ENCODE results near the gene SSPN. TPM values are rescaled to one million over a fixed set of nuclear protein-coding genes. Genes with fewer than 3 reads are reported as not detected.

SSPN gene
- total and polyA plus RNA-seq, 9 donors, result 71.5 to 126 (median 96.5) TPM

DNA sequence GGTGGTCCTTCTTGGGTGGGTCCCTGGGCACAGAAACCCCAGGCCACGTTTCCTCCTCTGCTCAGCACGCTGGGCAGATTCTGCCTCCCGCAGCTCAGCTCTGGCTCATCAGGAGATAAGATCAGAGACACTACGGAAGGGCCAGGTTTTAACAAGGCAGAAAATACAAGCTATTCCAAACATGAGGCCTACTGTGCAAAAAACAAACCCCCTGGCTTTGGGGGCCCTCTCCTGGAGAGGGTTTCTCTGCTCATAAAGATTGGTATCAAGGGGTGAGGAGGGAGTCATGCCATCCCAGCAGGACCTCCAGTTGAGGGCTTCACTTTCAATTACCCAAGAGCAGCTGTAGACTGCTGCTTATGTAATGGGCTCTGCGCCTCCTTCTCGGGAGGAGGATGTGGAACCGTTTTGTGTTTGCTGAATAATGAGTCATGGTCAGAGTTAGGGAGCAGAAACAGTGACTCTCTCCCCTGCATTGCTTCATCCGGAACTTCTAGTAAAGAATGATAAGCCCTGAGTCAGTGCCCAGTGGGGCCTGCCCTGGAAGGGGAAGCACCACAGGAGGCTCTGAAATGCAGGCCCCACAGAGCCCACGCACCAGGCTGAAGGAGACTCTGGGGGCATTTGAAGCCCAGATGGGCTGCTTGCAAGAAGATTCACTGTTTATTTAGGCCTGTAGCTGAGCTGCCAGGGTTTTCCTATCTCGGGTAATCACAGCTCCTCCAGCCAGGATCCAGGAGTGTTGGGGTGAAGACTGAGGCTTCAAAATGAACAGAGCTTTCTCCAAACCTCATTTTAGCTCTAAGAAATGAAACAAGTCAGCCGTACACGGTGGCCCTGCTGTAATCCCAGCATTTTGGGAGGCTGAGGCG is 79.3 kb downstream of the SSPN start:
- Histone ChIP-seq H3K27ac (ENCODE audit: low read length) (peak overlapping the region; percentile 78), H3K27me3 (ENCODE audit: control insufficient read depth, insufficient read depth, low read length) (no peaks in the 10 kb centered on the region), H3K4me3 (ENCODE audit: low read length) (no peak overlapping the region), H3K36me3 (ENCODE audit: control insufficient read depth, insufficient read depth, low read length) (no peaks in the 10 kb centered on the region), H3K4me1 (ENCODE audit: control insufficient read depth, insufficient read depth, low read length) (peaks cover 48% of the 10 kb centered on the region), H3K9me3 (replicated peaks; ENCODE audit: control insufficient read depth, low read depth, low read length) (no peaks in the 10 kb centered on the region)
- peak; percentile 92 for DNase-seq
- WGBS (ENCODE audit: insufficient coverage), result 37% methylated on average over 6 of the region's 13 CpGs

DNA sequence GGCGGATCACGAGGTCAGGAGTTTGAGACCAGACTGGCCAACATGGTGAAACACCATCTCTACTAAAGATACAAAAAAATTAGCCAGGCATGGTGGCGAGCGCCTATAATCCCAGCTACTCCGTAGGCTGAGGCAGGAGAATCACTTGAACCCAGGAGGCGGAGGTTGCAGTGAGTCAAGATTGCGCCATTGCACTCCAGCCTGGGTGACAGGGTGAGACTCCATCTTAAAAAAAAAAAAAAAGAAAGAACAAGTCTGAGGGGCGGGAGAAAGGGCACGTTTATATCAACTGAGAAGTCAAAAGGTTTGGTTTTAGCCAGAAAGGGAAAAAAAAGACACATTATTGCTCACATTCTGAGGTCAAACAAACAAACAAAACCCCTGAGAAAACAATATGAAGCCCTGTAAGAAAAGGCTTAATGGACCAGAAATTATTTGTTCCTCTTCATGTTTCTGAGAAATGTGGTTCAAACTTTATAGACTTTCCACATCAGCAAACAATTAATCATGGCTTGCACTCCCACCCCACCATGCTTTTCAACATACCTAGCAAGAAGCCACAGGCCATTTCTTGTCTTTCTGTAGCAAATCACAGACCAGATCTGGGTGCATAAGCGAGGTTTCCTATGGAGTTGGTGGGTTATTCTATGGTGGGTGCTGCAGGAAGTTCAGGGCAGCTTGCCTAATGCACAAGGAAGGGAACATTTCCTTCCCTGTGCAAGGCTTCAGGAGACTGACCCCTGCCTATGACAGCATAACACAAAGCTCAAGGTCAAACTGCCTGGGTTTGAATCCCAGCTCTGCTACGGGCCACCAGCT is 80.1 kb downstream of the SSPN start:
- H3K9me3 ChIP-seq (replicated peaks; ENCODE audit: control insufficient read depth, low read depth, low read length), result no peaks in the 10 kb centered on the region
- H3K27ac ChIP-seq (ENCODE audit: low read length), result peak overlapping the region; percentile 78
- no peaks in the 10 kb centered on the region for H3K36me3 ChIP-seq (ENCODE audit: control insufficient read depth, insufficient read depth, low read length)
- no peaks in the 10 kb centered on the region for H3K27me3 ChIP-seq (ENCODE audit: control insufficient read depth, insufficient read depth, low read length)
- H3K4me3 ChIP-seq (ENCODE audit: low read length), result no peak overlapping the region
- DNase-seq, result no peak
- no CpG with 5 or more reads among the region's 11 CpGs for WGBS (ENCODE audit: insufficient coverage)
- peaks cover 41% of the 10 kb centered on the region for H3K4me1 ChIP-seq (ENCODE audit: control insufficient read depth, insufficient read depth, low read length)

GRCh38 chr12:26276709-26277108 is 81.3 kb downstream of the SSPN start:
- no peak overlapping the region for H3K4me3 ChIP-seq (ENCODE audit: low read length)
- DNase-seq, result no peak
- no peaks in the 10 kb centered on the region for H3K27me3 ChIP-seq (ENCODE audit: control insufficient read depth, insufficient read depth, low read length)
- H3K36me3 ChIP-seq (ENCODE audit: control insufficient read depth, insufficient read depth, low read length), result no peaks in the 10 kb centered on the region
- no peaks in the 10 kb centered on the region for H3K9me3 ChIP-seq (replicated peaks; ENCODE audit: control insufficient read depth, low read depth, low read length)
- H3K4me1 ChIP-seq (ENCODE audit: control insufficient read depth, insufficient read depth, low read length), result peaks cover 37% of the 10 kb centered on the region
- WGBS (ENCODE audit: insufficient coverage), result no CpG with 5 or more reads among the region's 2 CpGs
- no peak overlapping the region for H3K27ac ChIP-seq (ENCODE audit: low read length)

GRCh38 chr12:26277506-26278246 is 82.3 kb downstream of the SSPN start:
- Histone ChIP-seq H3K9me3 (replicated peaks; ENCODE audit: control insufficient read depth, low read depth, low read length) (no peaks in the 10 kb centered on the region), H3K27me3 (ENCODE audit: control insufficient read depth, insufficient read depth, low read length) (no peaks in the 10 kb centered on the region), H3K4me1 (ENCODE audit: control insufficient read depth, insufficient read depth, low read length) (peaks cover 31% of the 10 kb centered on the region), H3K36me3 (ENCODE audit: control insufficient read depth, insufficient read depth, low read length) (no peaks in the 10 kb centered on the region), H3K4me3 (ENCODE audit: low read length) (no peak overlapping the region), H3K27ac (ENCODE audit: low read length) (no peak overlapping the region)
- DNase-seq, result no peak
- WGBS (ENCODE audit: insufficient coverage), result 75% methylated on average over 10 of the region's 16 CpGs

DNA sequence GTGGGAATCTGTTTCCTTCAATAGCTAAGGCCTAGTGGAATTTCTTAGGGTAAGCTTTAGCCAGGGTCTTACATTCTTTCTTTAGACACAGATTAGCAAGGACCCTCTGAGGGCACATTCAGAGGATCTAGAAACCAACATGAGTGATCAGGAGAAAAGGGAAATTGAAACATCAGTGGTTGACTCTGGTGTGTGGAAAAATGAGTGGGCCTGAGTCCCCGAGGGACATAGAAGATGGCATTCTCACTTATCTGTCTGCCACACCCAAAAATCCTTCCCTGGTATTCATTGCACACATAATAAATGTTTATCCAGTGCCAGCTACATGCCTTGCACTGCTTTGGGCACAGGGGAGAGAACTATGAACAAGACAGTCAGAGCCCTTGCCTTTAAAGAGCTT is 82.9 kb downstream of the SSPN start:
- Histone ChIP-seq H3K4me1 (ENCODE audit: control insufficient read depth, insufficient read depth, low read length) (peaks cover 28% of the 10 kb centered on the region), H3K27me3 (ENCODE audit: control insufficient read depth, insufficient read depth, low read length) (no peaks in the 10 kb centered on the region), H3K36me3 (ENCODE audit: control insufficient read depth, insufficient read depth, low read length) (no peaks in the 10 kb centered on the region), H3K27ac (ENCODE audit: low read length) (no peak overlapping the region), H3K9me3 (replicated peaks; ENCODE audit: control insufficient read depth, low read depth, low read length) (no peaks in the 10 kb centered on the region), H3K4me3 (ENCODE audit: low read length) (no peak overlapping the region)
- DNase-seq, result no peak
- no CpG with 5 or more reads among the region's 1 CpG for WGBS (ENCODE audit: insufficient coverage)

DNA sequence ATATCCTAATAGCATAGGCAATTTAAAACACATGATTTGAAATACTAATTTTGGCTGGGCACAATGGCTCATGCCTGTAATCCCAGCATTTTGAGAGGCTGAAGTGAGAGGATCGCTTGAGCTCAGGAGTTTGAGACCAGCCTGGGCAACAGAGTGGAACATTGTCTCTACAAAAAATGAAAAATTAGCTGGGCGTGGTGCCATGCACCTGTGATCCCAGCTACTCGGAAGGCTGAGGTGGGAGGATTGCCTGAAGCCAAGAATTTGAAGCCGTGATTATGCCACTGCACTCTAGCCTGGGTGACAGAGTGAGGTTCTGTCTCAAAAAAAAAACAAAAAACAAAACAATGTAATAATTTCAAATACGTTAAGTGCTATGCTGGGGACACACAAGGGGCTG is 83.3 kb downstream of the SSPN start:
- no peaks in the 10 kb centered on the region for H3K9me3 ChIP-seq (replicated peaks; ENCODE audit: control insufficient read depth, low read depth, low read length)
- no peak overlapping the region for H3K27ac ChIP-seq (ENCODE audit: low read length)
- no peaks in the 10 kb centered on the region for H3K36me3 ChIP-seq (ENCODE audit: control insufficient read depth, insufficient read depth, low read length)
- WGBS (ENCODE audit: insufficient coverage), result 72% methylated on average over 3 of the region's 5 CpGs
- no peak for DNase-seq
- H3K27me3 ChIP-seq (ENCODE audit: control insufficient read depth, insufficient read depth, low read length), result no peaks in the 10 kb centered on the region
- H3K4me3 ChIP-seq (ENCODE audit: low read length), result no peak overlapping the region
- H3K4me1 ChIP-seq (ENCODE audit: control insufficient read depth, insufficient read depth, low read length), result peaks cover 27% of the 10 kb centered on the region

DNA sequence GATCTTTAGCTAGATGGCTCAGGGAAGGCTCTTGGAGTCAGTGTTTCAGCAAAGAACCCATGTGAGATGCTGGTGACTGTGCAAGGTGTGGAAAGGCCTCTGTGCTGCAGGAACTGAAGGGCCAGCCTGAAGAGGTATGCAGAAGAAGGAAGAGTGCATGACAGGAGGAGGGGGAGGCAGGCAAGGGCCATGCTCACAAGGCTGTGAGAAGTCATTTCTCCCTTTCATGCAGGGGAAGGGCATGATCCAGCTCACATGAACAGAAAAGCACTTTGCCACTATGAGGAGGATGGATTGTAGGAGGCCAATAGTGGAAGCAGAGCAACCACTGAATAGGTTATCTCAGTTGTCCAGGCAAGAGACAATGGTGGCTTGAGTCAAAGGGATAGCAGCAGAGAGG is 83.7 kb downstream of the SSPN start:
- H3K9me3 ChIP-seq (replicated peaks; ENCODE audit: control insufficient read depth, low read depth, low read length), result no peaks in the 10 kb centered on the region
- H3K4me3 ChIP-seq (ENCODE audit: low read length), result no peak overlapping the region
- H3K27me3 ChIP-seq (ENCODE audit: control insufficient read depth, insufficient read depth, low read length), result no peaks in the 10 kb centered on the region
- H3K4me1 ChIP-seq (ENCODE audit: control insufficient read depth, insufficient read depth, low read length), result peaks cover 23% of the 10 kb centered on the region
- no peaks in the 10 kb centered on the region for H3K36me3 ChIP-seq (ENCODE audit: control insufficient read depth, insufficient read depth, low read length)
- H3K27ac ChIP-seq (ENCODE audit: low read length), result no peak overlapping the region
- no peak for DNase-seq

DNA sequence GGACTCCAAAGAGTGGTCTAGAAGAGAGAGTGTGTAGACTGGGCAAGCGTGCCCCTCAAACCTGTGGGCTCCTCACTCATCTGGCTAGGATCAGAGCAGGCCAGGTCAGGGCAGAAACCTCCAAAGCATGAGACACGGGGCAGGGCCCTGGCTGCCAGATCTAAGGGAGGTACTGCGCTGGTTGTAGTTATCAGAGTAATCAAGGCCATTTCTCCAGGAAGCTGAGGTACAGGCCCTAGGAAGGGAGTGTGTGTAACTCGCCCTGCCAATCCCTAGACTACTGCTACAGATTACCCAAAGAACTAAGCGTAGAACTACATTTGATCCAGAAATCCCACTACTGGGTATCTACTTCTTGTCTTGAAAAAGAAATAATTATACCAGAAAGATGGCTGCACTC is 84.5 kb downstream of the SSPN start:
- peaks cover 15% of the 10 kb centered on the region for H3K4me1 ChIP-seq (ENCODE audit: control insufficient read depth, insufficient read depth, low read length)
- no peak overlapping the region for H3K4me3 ChIP-seq (ENCODE audit: low read length)
- no peaks in the 10 kb centered on the region for H3K36me3 ChIP-seq (ENCODE audit: control insufficient read depth, insufficient read depth, low read length)
- no peak for DNase-seq
- H3K27me3 ChIP-seq (ENCODE audit: control insufficient read depth, insufficient read depth, low read length), result no peaks in the 10 kb centered on the region
- no peaks in the 10 kb centered on the region for H3K9me3 ChIP-seq (replicated peaks; ENCODE audit: control insufficient read depth, low read depth, low read length)
- 95% methylated on average over 2 of the region's 5 CpGs for WGBS (ENCODE audit: insufficient coverage)
- H3K27ac ChIP-seq (ENCODE audit: low read length), result no peak overlapping the region

DNA sequence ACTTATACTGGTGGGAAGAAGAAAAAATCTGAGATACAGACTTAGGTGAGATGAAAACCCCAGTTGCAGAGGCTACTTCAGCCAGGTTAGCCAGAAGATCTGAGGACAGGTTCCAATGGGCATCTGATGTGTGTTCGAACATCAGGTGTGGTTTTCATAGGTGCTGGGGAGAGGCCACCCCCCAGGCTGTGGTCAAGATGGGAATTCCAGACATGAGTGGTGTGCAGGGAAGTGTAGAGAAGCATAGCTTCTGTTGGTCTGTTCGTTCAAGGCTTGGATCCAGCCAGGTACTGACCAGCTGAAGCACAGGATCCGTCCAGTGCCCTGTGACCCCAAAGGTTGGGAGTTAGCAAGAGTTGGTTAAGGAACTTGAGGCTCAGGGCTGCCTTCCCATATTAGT is 85.5 kb downstream of the SSPN start:
- no peaks in the 10 kb centered on the region for H3K36me3 ChIP-seq (ENCODE audit: control insufficient read depth, insufficient read depth, low read length)
- no peak overlapping the region for H3K4me3 ChIP-seq (ENCODE audit: low read length)
- 90% methylated on average over 2 of the region's 3 CpGs for WGBS (ENCODE audit: insufficient coverage)
- no peaks in the 10 kb centered on the region for H3K27me3 ChIP-seq (ENCODE audit: control insufficient read depth, insufficient read depth, low read length)
- DNase-seq, result no peak
- H3K27ac ChIP-seq (ENCODE audit: low read length), result no peak overlapping the region
- H3K4me1 ChIP-seq (ENCODE audit: control insufficient read depth, insufficient read depth, low read length), result peaks cover 12% of the 10 kb centered on the region
- H3K9me3 ChIP-seq (replicated peaks; ENCODE audit: control insufficient read depth, low read depth, low read length), result peaks cover 1% of the 10 kb centered on the region

DNA sequence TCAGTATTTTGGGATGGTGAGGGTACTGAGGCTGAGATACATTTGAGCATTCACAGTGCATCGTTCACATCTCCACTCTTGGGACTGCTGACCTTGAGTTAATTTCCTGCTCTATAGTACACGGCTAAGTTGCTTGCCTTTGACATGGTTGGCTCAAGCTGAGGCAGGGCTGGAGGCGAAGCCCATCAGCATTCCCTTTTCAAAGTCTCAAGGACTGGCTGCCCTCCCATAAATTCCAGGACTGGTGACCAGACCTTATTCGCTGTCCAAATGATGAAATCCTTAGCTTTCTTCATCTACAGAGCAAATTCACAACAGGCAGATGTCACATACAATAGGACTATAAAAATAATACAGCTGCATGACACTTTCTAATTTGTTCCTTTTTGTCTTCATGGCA is 85.9 kb downstream of the SSPN start:
- Histone ChIP-seq H3K27me3 (ENCODE audit: control insufficient read depth, insufficient read depth, low read length) (no peaks in the 10 kb centered on the region), H3K36me3 (ENCODE audit: control insufficient read depth, insufficient read depth, low read length) (no peaks in the 10 kb centered on the region), H3K27ac (ENCODE audit: low read length) (no peak overlapping the region), H3K4me1 (ENCODE audit: control insufficient read depth, insufficient read depth, low read length) (peaks cover 13% of the 10 kb centered on the region), H3K9me3 (replicated peaks; ENCODE audit: control insufficient read depth, low read depth, low read length) (peaks cover 3% of the 10 kb centered on the region), H3K4me3 (ENCODE audit: low read length) (no peak overlapping the region)
- 52% methylated on average over 4 of the region's 4 CpGs for WGBS (ENCODE audit: insufficient coverage)
- no peak for DNase-seq

Data from muscle of leg (tissue), 11 donors.